Lung microvascular endothelial cell (primary cell): ENCODE results near the gene RABIF. TPM values are rescaled to one million over a fixed set of nuclear protein-coding genes. Genes with fewer than 3 reads are reported as not detected.
"Not testable (repeated sequence)": the region's sequence is repeated elsewhere in the genome, so short reads cannot be mapped to it uniquely, and the experiment has no call there.

Source experiments
- DNase-seq, 2 donors: peaks; one replicate each; pipeline versions ENCODE4 v3.0.0 to v3.0.0-alpha.2; 2010; ENCODE audit warnings: low read depth in 2 of 2
- total RNA-seq: library from RNA; depleted of rRNA; stranded (reverse); fragments of >200 nt; gene quantifications from 2 replicates; pipeline ENCODE4 v1.2.1, GENCODE V29; 2014

RABIF gene
- total RNA-seq, 1 donor from 2014 or later: 14.3 TPM

DNA sequence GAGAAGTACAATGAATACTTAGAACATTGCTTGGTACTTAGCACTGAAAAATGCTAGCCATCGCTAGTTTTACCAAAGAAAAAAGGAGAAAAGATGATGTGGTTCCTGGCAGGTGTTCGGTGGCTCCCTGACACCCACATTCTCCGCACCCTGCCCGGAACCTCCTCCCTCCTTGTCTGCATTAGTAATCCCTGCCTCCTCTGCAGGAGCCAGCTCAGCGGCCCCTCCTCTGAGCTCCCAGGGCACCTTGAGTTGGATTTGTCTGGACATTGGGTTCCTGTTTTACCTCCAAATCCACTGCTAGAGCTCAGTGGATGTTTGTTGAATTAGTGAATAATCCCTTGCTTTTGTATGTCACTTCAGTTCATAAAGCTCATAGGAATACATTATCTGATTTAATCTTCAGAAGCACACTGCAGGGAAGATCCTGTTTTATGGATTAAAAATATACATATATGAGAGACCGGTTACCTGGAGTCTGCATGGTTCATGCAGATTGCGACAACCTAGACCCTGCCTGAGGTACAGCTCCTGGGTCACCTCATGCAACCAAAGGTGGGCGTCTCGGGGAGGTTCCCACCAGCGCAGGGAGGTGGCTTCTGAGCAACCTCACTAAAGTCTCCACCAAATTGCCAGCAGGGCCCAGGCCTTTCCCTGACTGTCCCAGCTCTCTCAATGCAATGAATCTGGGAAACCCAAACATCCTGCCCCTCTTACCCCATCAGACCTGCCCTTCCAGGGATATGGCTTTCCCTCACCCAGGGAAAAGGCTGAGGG, 54.0 kb downstream of the RABIF start:
- no peak for DNase-seq

GRCh38 chr1:202831906-202832305, 57.0 kb downstream of the RABIF start:
- no peak for DNase-seq

- DNase-seq: not testable (repeated sequence)
These were observed 59.7 kb downstream of the RABIF start for GRCh38 chr1:202829223-202829622.

Other genes starting within 250 kb of the RABIF start
- not detected in 2 replicates for gene SYT2, start 178.7 kb downstream of the RABIF start, total RNA-seq
- 46.2 and 54.0 TPM in 2 replicates for gene KDM5B, start 80.7 kb downstream of the RABIF start, total RNA-seq
- not detected in 2 replicates for gene PCAT6, start 78.2 kb downstream of the RABIF start, total RNA-seq
- 18.1 and 22.0 TPM in 2 replicates for gene KLHL12, start 38.1 kb upstream of the RABIF start, total RNA-seq
- gene ADIPOR1, start 69.2 kb upstream of the RABIF start, total RNA-seq: 62.1 and 141 TPM in 2 replicates
- gene CYB5R1, start 78.1 kb upstream of the RABIF start, total RNA-seq: 24.8 and 55.2 TPM in 2 replicates
- gene TMEM183A, start 118.2 kb upstream of the RABIF start, total RNA-seq: 62.3 and 70.0 TPM in 2 replicates
- under 0.01 TPM in 2 replicates for gene PPFIA4, start 137.3 kb upstream of the RABIF start, total RNA-seq
- not detected in 2 replicates for gene MYOG, start 196.9 kb upstream of the RABIF start, total RNA-seq
- gene ADORA1, start 238.6 kb upstream of the RABIF start, total RNA-seq: not detected in 2 replicates